Tibial nerve (tissue), 3 donors: ENCODE data around the gene IRF3.

Source experiments
- POLR2A ChIP-seq, 2 donors: fragments of 450-650 bp; IDR thresholded peaks; one replicate each; pipeline ENCODE4 v1.6.1; 2017; ENCODE audit warnings: antibody characterized with exemption in 2 of 2, mild to moderate bottlenecking in 2 of 2, moderate library complexity in 2 of 2
- TF ChIP-seq, protein P1 (sequence below), 5 experiments: fragments of 200-600 bp in 3 of 5; fragments of 450-650 bp in 2 of 5; sonication (generic) in 3 of 5; IDR thresholded peaks; one replicate each; pipeline ENCODE4 v1.5.1; 2016 to 2019; ENCODE audit warnings: antibody characterized with exemption in 5 of 5, mild to moderate bottlenecking in 3 of 5, moderate library complexity in 2 of 5

DNA sequence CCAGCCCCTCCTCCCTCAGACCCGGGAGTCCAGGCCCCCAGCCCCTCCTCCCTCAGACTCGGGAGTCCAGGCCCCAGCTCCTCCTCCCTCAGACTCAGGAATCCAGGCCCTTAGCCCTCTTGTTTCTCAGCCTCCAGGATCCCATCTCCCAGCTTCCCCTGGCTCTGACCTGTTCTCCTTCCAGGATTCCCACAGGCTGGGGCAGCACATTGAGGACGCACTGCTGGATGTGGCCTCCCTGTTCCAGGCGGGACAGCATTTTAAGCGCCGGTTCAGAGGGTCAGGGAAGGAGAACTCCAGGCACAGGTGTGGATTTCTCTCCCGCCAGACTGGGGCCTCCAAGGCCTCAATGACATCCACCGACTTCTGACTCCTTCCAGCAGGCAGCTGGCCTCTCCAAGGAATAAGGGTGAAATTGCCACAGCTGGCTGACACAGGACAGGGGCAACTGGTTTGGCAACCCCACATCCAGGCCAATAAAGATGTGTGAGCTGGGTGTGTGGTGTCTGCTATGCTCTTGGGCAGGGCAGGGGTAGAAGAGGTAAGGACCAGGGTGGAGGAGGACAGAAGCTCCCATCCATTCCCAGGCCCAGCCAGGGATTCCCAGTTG is 47.7 kb upstream of the IRF3 start:
- TF ChIP-seq, protein P1, sequence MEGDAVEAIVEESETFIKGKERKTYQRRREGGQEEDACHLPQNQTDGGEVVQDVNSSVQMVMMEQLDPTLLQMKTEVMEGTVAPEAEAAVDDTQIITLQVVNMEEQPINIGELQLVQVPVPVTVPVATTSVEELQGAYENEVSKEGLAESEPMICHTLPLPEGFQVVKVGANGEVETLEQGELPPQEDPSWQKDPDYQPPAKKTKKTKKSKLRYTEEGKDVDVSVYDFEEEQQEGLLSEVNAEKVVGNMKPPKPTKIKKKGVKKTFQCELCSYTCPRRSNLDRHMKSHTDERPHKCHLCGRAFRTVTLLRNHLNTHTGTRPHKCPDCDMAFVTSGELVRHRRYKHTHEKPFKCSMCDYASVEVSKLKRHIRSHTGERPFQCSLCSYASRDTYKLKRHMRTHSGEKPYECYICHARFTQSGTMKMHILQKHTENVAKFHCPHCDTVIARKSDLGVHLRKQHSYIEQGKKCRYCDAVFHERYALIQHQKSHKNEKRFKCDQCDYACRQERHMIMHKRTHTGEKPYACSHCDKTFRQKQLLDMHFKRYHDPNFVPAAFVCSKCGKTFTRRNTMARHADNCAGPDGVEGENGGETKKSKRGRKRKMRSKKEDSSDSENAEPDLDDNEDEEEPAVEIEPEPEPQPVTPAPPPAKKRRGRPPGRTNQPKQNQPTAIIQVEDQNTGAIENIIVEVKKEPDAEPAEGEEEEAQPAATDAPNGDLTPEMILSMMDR (IDR thresholded peaks at IDR 0.05), result no peak
- no peak for TF ChIP-seq POLR2A (IDR thresholded peaks at IDR 0.05)
